ENCODE results near the gene DSP. TPM values are rescaled to one million over a fixed set of nuclear protein-coding genes. Genes with fewer than 3 reads are reported as not detected.

DSP gene
- total and polyA plus RNA-seq, 2 of the 13 experiments (the other 11 are each of a cell fraction or from before 2014, with no cell fraction given) = 89.8 to 117 TPM

DNA sequence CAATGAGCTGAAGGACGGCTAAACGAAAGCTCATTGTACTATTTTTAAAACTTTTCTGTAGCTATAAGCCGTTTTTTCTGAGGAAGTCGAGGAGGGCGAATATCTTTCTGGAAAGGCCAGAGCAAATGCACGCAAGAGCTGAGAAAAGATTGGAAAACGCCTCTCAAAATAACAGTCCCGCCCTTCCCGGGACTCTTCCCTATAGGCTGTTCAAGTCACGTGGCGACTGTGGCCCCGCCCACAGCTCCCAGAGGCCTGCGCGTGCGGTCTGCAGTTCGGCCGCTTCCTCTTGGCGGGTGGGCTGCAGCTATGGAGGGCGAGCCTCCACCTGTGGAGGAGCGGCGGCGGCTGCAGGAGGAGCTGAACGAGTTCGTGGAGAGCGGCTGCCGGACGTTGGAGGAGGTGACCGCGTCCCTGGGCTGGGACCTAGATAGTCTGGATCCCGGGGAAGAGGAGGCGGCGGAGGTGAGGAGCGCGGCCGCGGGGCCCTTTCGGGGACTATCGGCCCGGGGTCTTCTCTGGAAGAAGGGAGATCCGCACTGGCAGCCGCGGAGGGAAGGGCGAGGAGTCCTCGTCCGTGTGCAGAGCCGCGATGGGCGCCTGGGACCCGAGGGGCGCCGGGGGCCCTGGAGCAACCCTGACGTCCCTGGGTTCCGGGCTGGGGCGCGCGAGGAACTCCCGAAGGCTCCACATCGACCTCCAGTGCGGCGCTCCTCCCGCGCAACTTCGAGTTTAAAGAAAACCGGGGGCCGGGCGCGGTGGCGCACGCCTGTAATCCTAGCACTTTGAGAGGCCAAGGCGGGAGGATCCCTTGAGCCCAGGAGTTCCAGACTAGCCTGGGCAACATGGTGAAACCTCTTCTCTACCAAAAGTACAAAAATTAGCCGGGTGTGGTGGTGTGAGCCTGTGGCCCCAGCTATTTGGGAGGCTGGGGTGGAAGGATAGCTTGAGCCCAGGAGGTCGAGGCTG lies 48.8 kb downstream of the DSP start, which contains the start of gene SNRNP48 (continued):
- TF ChIP-seq HNF1B (CRISPR knock-in tag; IDR thresholded peaks at IDR 0.05) = peak; percentile 85
- no peak for TF ChIP-seq SNAPC5 (CRISPR knock-in tag; IDR thresholded peaks at IDR 0.05; ENCODE audit: borderline replicate concordance)
- TF ChIP-seq SRSF9 (IDR thresholded peaks at IDR 0.05; ENCODE audit: borderline replicate concordance, insufficient read depth, low read depth, low read length, poor library complexity, severe bottlenecking) = no peak
- no peak for TF ChIP-seq PRPF4 (IDR thresholded peaks at IDR 0.05; ENCODE audit: low read depth, low read length, poor library complexity, severe bottlenecking)
- TF ChIP-seq ZNF275 (CRISPR knock-in tag; IDR thresholded peaks at IDR 0.05; ENCODE audit: borderline replicate concordance) = peak; percentile 78
- TF ChIP-seq MTA1 (CRISPR knock-in tag; IDR thresholded peaks at IDR 0.05; ENCODE audit: borderline replicate concordance) = peak; percentile 86; the same call in 1 of the 2 replicates
- TF ChIP-seq ZNF703 (CRISPR knock-in tag; IDR thresholded peaks at IDR 0.05; ENCODE audit: borderline replicate concordance) = no peak
- peak; percentile 87; the same call in 1 of the 2 replicates for TF ChIP-seq ZNF280D (CRISPR knock-in tag; IDR thresholded peaks at IDR 0.05)
- no peak for TF ChIP-seq SP1 (IDR thresholded peaks at IDR 0.05)
- TF ChIP-seq SP1 (CRISPR knock-in tag; IDR thresholded peaks at IDR 0.05) = peak; percentile 99
- no peak for TF ChIP-seq CREB1 (IDR thresholded peaks at IDR 0.05)
- TF ChIP-seq CREB1 (CRISPR knock-in tag; IDR thresholded peaks at IDR 0.05) = no peak
- 0 out of 2 replicates have a peak, but pooled peaks have one; percentile 45 for TF ChIP-seq RFXANK (CRISPR knock-in tag; IDR thresholded peaks at IDR 0.05)
- TF ChIP-seq SPEN (CRISPR knock-in tag; IDR thresholded peaks at IDR 0.05; ENCODE audit: low read depth) = peak; percentile 95
- TF ChIP-seq ZKSCAN1 (IDR thresholded peaks at IDR 0.05; ENCODE audit: low read length) = no peak
- TF ChIP-seq ZNF556 (CRISPR knock-in tag; IDR thresholded peaks at IDR 0.05; ENCODE audit: borderline replicate concordance) = peak; percentile 92; the same call in 1 of the 2 replicates
- peak; percentile 95 for TF ChIP-seq UBTF (CRISPR knock-in tag; IDR thresholded peaks at IDR 0.05)
